Neuron (in vitro differentiated cells): ENCODE measurements around the gene TMEFF1.
"Not testable (repeated sequence)": the region's sequence is repeated elsewhere in the genome, so short reads cannot be mapped to it uniquely, and the experiment has no call there.

Source experiments
- H2AFZ ChIP-seq: one replicate; pipeline ENCODE4 v1.6.1; 2013; ENCODE audit warnings: low read depth, mild to moderate bottlenecking, inconsistent platforms, low read length, moderate library complexity
- H3K27me3 ChIP-seq: one replicate; pipeline ENCODE4 v1.6.1; 2013; ENCODE audit warnings: low read length; ENCODE audit not compliant: insufficient read depth
- H3K36me3 ChIP-seq: one replicate; pipeline ENCODE4 v1.6.1; 2013; ENCODE audit warnings: low read length; ENCODE audit not compliant: insufficient read depth
- H3K4me1 ChIP-seq: one replicate; pipeline ENCODE4 v1.6.1; 2013; ENCODE audit warnings: low read length; ENCODE audit not compliant: insufficient read depth
- H3K4me3 ChIP-seq: 2 replicates; pipeline ENCODE4 v1.5.1; 2013; ENCODE audit warnings: mild to moderate bottlenecking, low read length, moderate library complexity
- H3K9me3 ChIP-seq: one replicate; pipeline ENCODE4 v1.6.1; 2013; ENCODE audit warnings: low read length

Gene TMEFF1

GRCh38 chr9:100440071-100440470 lies 32.9 kb upstream of the TMEFF1 start:
- Histone ChIP-seq H3K4me1 (no peaks in the 10 kb centered on the region), H3K9me3 (no peaks in the 10 kb centered on the region), H3K27me3 (no peaks in the 10 kb centered on the region), H2AFZ (no peak overlapping the region), H3K4me3 (no peak overlapping the region), H3K36me3 (peaks cover 25% of the 10 kb centered on the region)

- H3K4me3 ChIP-seq, H2AFZ ChIP-seq, H3K27me3 ChIP-seq, H3K9me3 ChIP-seq, H3K4me1 ChIP-seq: not testable (repeated sequence)
- H3K36me3 ChIP-seq, result peaks cover 27% of the 10 kb centered on the region
Observed at GRCh38 chr9:100440487-100440886, 32.5 kb upstream of the TMEFF1 start.

- Histone ChIP-seq H3K36me3 (peaks cover 42% of the 10 kb centered on the region), H3K4me3 (no peak overlapping the region), H2AFZ (no peak overlapping the region)
Observed at GRCh38 chr9:100441911-100442361, 31.0 kb upstream of the TMEFF1 start.

GRCh38 chr9:100443781-100444768 lies 28.9 kb upstream of the TMEFF1 start:
- no peaks in the 10 kb centered on the region for H3K4me1 ChIP-seq
- H3K9me3 ChIP-seq, result no peaks in the 10 kb centered on the region
- no peak overlapping the region for H3K4me3 ChIP-seq
- H3K27me3 ChIP-seq, result no peaks in the 10 kb centered on the region
- H2AFZ ChIP-seq, result no peak overlapping the region
- peaks cover 51% of the 10 kb centered on the region for H3K36me3 ChIP-seq

More at GRCh38 chr9:100441911-100442361, 31.0 kb upstream of the TMEFF1 start:
- no peaks in the 10 kb centered on the region for H3K9me3 ChIP-seq
- no peaks in the 10 kb centered on the region for H3K4me1 ChIP-seq
- H3K27me3 ChIP-seq, result no peaks in the 10 kb centered on the region

GRCh38 chr9:100445161-100445902 lies 27.6 kb upstream of the TMEFF1 start:
- Histone ChIP-seq H3K36me3 (peaks cover 62% of the 10 kb centered on the region), H3K4me3 (no peak overlapping the region), H2AFZ (no peak overlapping the region)

GRCh38 chr9:100445903-100446549 lies 26.9 kb upstream of the TMEFF1 start:
- Histone ChIP-seq H3K27me3 (no peaks in the 10 kb centered on the region), H3K36me3 (peaks cover 69% of the 10 kb centered on the region), H3K9me3 (no peaks in the 10 kb centered on the region), H3K4me3 (no peak overlapping the region), H2AFZ (no peak overlapping the region), H3K4me1 (no peaks in the 10 kb centered on the region)

More at GRCh38 chr9:100445161-100445902, 27.6 kb upstream of the TMEFF1 start:
- H3K4me1 ChIP-seq, result no peaks in the 10 kb centered on the region
- H3K9me3 ChIP-seq, result no peaks in the 10 kb centered on the region
- no peaks in the 10 kb centered on the region for H3K27me3 ChIP-seq

GRCh38 chr9:100447041-100447440 lies 25.9 kb upstream of the TMEFF1 start:
- Histone ChIP-seq H2AFZ (no peak overlapping the region), H3K4me1 (no peaks in the 10 kb centered on the region), H3K27me3 (no peaks in the 10 kb centered on the region), H3K9me3 (peaks cover 4% of the 10 kb centered on the region), H3K4me3 (no peak overlapping the region), H3K36me3 (peaks cover 74% of the 10 kb centered on the region)

- Histone ChIP-seq H3K36me3 (peaks cover 79% of the 10 kb centered on the region), H3K4me3 (no peak overlapping the region), H3K27me3 (no peaks in the 10 kb centered on the region), H2AFZ (no peak overlapping the region), H3K4me1 (no peaks in the 10 kb centered on the region), H3K9me3 (peaks cover 13% of the 10 kb centered on the region)
Observed at GRCh38 chr9:100448266-100448665, 24.7 kb upstream of the TMEFF1 start.

GRCh38 chr9:100449420-100449819 lies 23.5 kb upstream of the TMEFF1 start:
- peaks cover 20% of the 10 kb centered on the region for H3K9me3 ChIP-seq
- no peaks in the 10 kb centered on the region for H3K4me1 ChIP-seq
- H3K36me3 ChIP-seq, result peaks cover 82% of the 10 kb centered on the region
- no peak overlapping the region for H3K4me3 ChIP-seq
- no peaks in the 10 kb centered on the region for H3K27me3 ChIP-seq
- no peak overlapping the region for H2AFZ ChIP-seq

- Histone ChIP-seq H3K4me1 (no peaks in the 10 kb centered on the region), H3K4me3 (no peak overlapping the region), H3K27me3 (no peaks in the 10 kb centered on the region), H3K9me3 (peaks cover 20% of the 10 kb centered on the region), H2AFZ (no peak overlapping the region), H3K36me3 (peaks cover 53% of the 10 kb centered on the region)
Observed at GRCh38 chr9:100452894-100453293, 20.1 kb upstream of the TMEFF1 start.

- H3K9me3 ChIP-seq, result peaks cover 20% of the 10 kb centered on the region
- H3K36me3 ChIP-seq, result peaks cover 38% of the 10 kb centered on the region
- H3K4me3 ChIP-seq, result no peak overlapping the region
- no peaks in the 10 kb centered on the region for H3K4me1 ChIP-seq
- no peaks in the 10 kb centered on the region for H3K27me3 ChIP-seq
- no peak overlapping the region for H2AFZ ChIP-seq
Observed at GRCh38 chr9:100455470-100455869, 17.5 kb upstream of the TMEFF1 start.

GRCh38 chr9:100457517-100457916 lies 15.4 kb upstream of the TMEFF1 start:
- peaks cover 18% of the 10 kb centered on the region for H3K36me3 ChIP-seq
- no peaks in the 10 kb centered on the region for H3K4me1 ChIP-seq
- H3K9me3 ChIP-seq, result peaks cover 13% of the 10 kb centered on the region
- H3K27me3 ChIP-seq, result no peaks in the 10 kb centered on the region
- H2AFZ ChIP-seq, result no peak overlapping the region
- H3K4me3 ChIP-seq, result no peak overlapping the region

- Histone ChIP-seq H3K27me3 (no peaks in the 10 kb centered on the region), H3K9me3 (no peaks in the 10 kb centered on the region), H3K4me1 (no peaks in the 10 kb centered on the region), H3K4me3 (no peak overlapping the region), H2AFZ (no peak overlapping the region), H3K36me3 (no peaks in the 10 kb centered on the region)
Observed at GRCh38 chr9:100459963-100460362, 13.0 kb upstream of the TMEFF1 start.
